Astrocyte of the cerebellum (primary cell): Measurements from ENCODE around the gene SETBP1.

Experiments
- DNase-seq: peaks from one replicate; pipeline ENCODE4 v3.0.0-alpha.2; 2011; ENCODE audit warnings: low read depth
- H3K4me3 ChIP-seq: 2 replicates; pipeline ENCODE4 v1.5.1; 2011; ENCODE audit warnings: mild to moderate bottlenecking, low read depth, low read length, moderate library complexity
- CTCF ChIP-seq: IDR thresholded peaks from 2 replicates; pipeline ENCODE4 v1.5.1; 2012; ENCODE audit warnings: low read length, low read depth, moderate library complexity, mild to moderate bottlenecking; ENCODE audit errors: missing control alignments
- in situ Hi-C: cut with HindIII; loops from 2 replicates; pipeline ENCODE4 v1.10.0; 2017; ENCODE audit warnings: low sequenced_read_pairs

SETBP1 gene

DNA sequence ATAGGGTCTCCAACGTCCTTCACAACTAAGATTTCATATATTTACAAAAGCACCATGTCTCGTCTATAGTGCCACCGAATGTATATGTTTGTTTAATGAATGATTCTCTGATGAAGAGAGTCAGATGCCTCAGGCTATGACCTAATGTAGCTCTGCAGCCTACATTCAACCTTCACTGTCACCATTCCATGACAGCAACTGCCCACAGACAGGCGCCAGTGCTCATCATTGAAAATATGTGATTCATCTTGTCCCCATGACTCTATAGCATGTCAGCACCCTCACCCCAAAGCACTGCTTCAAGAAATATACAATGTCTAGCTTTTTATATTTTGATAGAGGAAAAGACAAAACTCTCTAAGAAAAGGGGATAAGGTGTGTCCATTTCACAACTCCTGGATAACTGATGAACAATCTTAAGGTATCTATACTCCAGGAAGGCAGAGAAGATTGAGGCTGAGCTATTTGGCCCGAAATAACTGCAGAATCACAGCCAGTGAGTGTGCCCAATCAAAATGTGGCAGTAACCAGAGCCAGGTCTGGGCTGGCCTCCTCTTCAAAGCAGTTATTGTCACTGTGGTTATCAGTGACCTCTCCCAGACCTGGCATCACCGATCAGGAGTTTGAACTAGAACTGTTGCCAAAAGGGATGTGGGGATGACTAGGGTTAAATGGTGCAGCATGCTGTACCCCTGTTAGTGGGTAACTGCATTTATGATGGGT is 246.6 kb downstream of the SETBP1 start:
- DNase-seq: no peak
- H3K4me3 ChIP-seq: no peak overlapping the region
- TF ChIP-seq CTCF: no peak
- in situ Hi-C loops: no loop called here

DNA sequence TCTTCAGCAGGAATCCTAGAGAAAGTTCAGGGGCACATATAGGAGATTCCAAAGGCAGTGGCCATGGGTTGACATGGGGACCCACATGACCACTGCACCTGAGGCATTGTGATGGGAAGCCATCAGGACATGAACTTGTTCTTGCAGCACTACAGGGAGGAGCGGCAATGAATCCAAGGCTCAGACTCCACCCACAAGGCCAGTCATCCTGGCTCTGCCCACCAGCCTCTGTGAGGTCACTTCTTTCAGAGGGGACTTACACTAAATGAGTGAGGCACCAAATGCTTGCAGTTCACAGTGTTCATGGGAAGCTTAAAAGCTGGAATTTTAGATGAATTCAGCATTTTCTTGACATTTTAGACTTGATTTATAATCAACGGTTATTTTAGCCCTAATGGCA is 254.2 kb downstream of the SETBP1 start:
- no peak for TF ChIP-seq CTCF
- in situ Hi-C loops: no loop called here
- DNase-seq: no peak
- no peak overlapping the region for H3K4me3 ChIP-seq

GRCh38 chr18:44935455-44935854 is 254.8 kb downstream of the SETBP1 start:
- H3K4me3 ChIP-seq: no peak overlapping the region
- in situ Hi-C loops: no loop called here
- DNase-seq: no peak
- TF ChIP-seq CTCF: no peak

GRCh38 chr18:44936485-44936884 is 255.8 kb downstream of the SETBP1 start:
- no peak for DNase-seq
- H3K4me3 ChIP-seq: no peak overlapping the region
- in situ Hi-C loops: no loop called here
- TF ChIP-seq CTCF: no peak

DNA sequence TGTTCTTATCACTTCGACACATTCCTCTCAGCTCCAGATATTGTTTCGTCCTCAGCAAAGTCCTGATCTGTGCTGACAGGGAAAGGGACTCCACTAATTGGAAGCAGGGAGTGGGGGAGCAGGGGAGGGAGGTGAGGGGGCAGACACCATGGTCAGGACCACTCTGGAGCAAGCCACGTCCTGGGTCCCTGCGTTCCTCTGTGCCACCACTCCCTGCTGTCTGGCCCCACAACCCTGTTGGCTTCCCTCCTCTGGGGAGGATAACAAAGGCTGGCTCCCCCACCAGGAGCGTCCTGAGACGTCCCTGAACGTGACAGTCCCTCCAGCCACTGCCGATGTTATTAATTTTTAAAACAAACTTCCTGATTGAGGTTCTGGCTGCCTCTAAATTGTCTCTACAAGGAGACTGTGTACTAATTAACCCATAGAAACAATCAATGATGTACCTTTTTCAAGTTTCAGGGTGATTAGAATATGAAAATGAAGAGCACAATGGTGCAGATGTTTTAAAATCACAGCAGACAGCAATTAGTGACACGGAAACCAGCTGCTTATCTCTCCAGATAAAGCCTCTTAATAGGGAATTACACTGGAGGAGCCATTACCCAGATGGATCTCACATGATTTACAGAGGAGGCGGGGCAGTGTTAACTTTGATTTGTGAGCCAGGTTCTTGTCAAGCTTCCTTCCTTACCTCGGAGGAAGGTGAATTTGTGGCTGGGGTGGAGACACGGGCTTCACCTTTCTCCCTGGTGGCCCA is 257.5 kb downstream of the SETBP1 start:
- H3K4me3 ChIP-seq: no peak overlapping the region
- in situ Hi-C loops: no loop called here
- TF ChIP-seq CTCF: no peak
- no peak for DNase-seq

DNA sequence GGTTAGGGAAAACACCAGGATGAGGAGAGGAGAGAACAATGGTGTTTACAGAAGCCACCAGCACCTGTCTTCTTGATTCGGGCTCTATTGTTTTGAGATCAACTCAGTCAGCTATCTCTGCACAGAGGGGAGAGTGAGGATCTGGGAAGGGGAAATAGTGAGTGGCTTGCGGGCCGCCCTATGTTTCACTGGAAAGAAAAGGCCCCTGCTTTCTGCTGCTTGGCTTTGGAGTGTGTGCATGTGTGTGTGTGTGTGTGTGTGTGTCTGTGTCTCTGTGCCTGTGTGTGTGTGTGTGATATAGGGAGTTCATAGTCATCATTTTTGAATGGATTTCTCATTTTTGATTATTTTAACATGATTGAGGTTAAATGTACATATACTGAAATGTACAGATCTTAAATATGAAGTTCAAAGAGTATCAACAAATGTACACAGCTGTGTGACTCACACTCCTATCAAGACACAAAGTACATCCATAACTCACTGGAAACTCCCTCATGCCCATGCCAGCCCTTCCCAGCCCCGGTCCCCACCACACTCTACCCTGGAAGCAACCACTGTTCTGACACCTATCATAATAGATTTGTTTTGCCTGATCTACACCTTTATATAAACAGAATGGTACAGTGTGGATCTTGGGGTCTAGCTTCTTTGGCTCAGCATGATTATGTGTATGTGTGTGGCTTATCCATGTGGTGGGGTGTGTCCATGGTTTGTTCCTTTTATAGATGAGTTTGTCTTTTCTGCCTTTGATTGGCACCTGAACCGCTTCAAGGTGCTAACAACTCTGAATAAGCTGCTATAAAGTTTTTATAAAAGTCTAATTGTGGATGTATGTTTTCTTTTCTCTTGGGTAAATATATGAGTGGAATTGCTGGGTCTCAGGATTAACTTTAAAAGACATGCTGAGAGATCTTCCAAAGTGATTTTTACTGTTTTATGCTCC is 258.3 kb downstream of the SETBP1 start:
- TF ChIP-seq CTCF: no peak
- DNase-seq: no peak
- no peak overlapping the region for H3K4me3 ChIP-seq
- in situ Hi-C loops: no loop called here
